GM21529 (cell line): ENCODE data around the gene SLAMF6.

ENCODE experiments used
- ATAC-seq: cut with Tn5 transposase; IDR thresholded peaks from one replicate; pipeline ENCODE4 v1.9.1; 2021; ENCODE audit not compliant: unreplicated experiment

Gene SLAMF6

DNA sequence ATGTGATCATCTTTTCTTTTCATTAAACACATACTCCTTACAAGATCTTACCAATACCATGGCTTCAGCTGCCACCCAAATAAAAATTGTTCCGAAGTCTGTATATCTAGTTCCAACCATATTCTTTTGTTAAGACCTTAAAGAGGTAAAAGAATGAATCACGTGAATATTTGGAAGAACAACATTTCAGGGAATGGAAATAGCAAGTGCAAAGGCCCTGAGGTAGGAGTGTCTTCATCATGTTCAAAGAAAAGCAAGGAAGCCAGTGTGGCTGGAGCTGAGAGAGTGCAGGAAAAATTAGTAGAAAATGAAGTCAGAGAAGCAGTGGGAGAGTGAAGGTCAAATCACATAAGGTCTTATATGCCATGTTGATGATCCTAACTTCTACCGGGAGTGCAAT lies 50.9 kb downstream of the SLAMF6 start:
- ATAC-seq, result no peak

- no peak for ATAC-seq
These were observed 51.8 kb downstream of the SLAMF6 start for GRCh38 chr1:160471253-160471652.

DNA sequence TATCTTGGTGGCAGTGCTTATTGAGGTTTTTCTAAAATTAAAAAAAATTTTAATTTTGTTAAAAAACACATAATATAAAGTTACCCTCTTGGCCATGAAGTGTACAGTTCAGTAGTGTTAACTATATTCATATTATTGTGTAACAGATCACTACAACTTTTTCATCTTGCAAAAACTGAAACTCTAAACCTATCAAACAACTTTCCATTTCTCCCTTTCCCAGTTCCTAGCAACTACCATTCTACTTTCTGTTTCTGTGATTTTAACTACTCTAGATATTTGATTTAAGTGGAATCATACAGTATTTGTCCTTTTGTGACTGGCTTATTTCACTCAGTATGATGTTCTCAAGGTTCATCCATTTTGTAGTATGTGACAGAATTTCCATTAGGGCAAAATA lies 55.5 kb downstream of the SLAMF6 start:
- no peak for ATAC-seq

DNA sequence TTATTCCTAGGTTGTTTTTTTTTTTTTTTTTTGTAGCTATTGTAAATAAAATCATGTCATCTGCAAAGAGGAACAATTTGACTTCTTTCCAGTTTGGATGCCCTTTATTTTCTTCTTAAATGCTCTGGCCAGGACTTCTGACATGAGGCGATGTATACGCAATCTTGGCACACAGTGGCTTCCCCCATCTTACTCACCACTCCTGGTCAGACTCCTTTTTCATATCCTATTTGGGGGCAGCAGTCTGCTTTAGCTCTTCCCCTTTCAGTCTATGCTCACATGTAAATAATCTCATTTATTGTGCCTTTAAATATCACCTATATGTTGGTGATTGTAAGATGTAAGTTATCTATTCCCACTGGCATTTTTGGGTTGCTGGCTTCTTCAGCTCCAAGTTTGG lies 56.1 kb downstream of the SLAMF6 start:
- no peak for ATAC-seq

DNA sequence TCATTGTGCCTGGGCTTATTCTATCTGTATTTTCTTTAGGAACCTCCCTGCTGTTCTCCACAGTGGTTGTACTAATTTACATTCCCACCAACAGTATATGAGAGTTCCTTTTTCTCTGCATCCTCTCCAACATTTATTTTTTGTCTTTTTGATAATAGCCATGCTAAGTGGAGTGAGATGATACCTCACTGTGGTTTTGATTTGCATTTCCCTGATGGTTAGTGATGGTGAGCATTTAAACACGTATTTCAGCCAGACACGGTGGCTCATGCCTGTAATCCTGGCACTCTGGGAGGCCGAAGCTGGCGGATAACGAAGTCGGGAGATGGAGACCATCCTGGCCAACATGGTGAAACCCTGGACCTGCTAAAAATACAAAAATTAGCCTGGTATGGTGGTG lies 57.9 kb downstream of the SLAMF6 start:
- no peak for ATAC-seq

DNA sequence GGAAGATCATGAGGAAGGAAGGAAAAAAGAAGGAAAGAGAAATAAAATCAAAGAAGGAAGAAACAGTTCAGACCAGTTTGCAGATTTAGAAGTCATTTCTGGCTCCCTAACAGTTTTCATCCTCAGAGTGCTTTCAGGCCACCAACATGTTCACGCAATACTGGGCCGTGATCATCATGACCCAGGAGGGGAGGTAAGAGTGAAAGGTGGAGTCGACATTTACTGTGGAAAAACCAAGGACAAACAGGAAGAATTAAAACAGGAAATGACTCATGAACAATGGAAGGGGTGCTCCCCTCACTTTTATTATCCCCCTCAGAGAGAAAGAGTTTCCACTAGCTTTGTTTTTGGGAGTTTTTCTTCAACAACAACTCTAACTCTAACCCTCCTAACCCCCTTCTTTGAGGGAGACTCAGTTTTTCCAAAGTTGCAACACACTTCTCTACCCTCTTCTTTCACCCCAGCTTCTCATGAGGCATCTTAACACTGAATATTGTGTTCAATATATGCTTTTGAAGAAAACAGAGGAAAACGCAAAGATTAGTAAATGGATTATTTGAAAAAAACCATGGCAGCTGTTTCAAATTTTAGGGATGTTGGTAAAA lies 62.3 kb downstream of the SLAMF6 start:
- ATAC-seq, result no peak

- ATAC-seq, result no peak
These were observed 62.8 kb downstream of the SLAMF6 start for GRCh38 chr1:160460214-160460642.

DNA sequence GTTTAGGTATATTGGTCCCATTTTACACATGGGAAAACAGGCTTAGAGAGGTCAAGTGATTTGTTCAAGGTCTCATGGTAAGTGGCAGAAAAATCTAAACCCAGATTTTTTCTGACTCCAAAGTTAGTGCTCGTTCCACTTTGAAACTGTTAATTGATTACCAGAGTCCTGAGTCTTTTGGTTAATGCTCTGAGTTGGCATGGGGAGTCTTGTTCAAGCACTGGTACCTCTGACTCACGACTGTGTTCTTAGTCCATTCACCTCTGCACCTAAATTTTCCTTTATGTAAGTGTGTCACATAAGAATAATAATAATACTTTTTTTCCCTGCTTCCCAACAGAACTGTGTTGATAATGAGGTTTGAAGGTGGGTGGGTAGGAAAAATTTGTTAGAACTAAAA lies 63.4 kb downstream of the SLAMF6 start:
- ATAC-seq, result no peak

- no peak for ATAC-seq
These were observed 64.0 kb downstream of the SLAMF6 start for GRCh38 chr1:160459056-160459455.

GRCh38 chr1:160455153-160455517 lies 67.9 kb downstream of the SLAMF6 start:
- ATAC-seq, result no peak

DNA sequence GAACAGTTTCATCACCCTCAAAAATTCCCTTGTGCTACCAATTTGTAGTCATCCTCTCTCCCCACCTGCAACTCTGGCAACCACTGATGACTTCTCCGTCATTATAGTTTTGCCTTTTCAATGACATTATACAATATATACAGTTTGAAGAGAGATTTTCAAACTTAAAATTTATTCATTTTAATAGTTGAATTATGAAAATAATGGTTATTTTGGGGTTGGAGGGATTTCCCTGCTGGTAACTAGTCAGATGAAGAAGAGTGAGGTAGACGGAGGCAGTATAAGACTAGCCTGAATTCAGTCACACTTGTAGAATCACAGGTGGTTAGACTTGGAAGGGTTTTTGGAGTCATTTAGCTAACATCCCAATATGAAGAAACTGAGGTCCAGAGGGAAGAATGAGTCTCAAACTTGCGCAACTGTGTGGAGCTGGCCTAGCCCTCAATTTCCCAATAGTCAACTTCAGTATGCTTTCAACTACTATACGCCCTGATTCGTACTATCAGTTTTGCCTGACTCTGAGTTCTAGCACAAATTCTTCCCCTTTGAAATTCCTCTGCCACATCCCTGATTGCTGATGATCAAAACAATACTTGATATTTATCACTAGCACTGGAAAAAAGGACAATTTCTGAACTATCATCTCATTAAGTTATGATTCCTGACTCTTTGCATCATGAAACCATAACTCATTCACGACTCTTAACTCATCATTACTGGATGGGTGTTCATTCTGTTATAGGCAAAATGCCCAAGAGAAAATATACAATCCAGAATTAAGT lies 68.5 kb downstream of the SLAMF6 start:
- no peak for ATAC-seq

- ATAC-seq, result peak; percentile 51
These were observed 69.6 kb downstream of the SLAMF6 start for GRCh38 chr1:160453443-160453842.

GRCh38 chr1:160451859-160452232 lies 71.2 kb downstream of the SLAMF6 start:
- peak; percentile 34 for ATAC-seq

DNA sequence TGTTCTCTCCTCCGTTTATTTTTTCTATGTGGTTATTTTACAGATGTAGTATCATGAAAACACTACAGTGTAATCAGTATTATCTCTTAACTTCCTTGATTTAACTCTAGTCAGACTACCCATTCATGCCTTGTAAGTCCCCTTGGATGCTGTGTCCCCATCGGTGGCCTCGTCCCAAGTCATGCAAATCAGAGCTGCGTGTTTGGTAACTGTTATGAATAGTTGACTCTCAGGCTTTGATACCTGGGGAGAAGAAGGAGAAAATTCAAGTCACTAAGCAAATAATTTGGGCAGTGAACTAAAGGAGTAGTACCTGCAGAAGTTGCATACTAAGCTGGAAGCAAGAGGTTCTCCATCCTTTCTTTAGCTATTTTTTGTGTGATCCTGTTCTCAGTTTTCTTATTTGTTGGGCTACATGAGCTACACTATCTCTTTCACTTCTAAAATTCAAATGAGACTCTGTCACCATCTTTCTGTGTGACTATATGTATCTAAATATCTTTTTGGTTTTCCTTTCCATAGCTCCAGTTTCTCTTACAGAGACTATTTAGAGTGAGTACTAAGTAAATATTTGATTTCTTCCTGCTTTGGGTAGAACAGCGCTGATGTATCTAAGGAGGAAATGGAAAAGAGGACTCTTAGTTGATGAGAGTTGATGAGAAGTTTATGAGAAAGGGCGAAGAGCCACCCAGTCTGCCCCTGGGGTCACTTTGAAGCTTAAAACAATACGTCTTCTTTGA lies 71.8 kb downstream of the SLAMF6 start:
- ATAC-seq, result peak; percentile 46

GRCh38 chr1:160449494-160449893 lies 73.6 kb downstream of the SLAMF6 start:
- ATAC-seq, result no peak

DNA sequence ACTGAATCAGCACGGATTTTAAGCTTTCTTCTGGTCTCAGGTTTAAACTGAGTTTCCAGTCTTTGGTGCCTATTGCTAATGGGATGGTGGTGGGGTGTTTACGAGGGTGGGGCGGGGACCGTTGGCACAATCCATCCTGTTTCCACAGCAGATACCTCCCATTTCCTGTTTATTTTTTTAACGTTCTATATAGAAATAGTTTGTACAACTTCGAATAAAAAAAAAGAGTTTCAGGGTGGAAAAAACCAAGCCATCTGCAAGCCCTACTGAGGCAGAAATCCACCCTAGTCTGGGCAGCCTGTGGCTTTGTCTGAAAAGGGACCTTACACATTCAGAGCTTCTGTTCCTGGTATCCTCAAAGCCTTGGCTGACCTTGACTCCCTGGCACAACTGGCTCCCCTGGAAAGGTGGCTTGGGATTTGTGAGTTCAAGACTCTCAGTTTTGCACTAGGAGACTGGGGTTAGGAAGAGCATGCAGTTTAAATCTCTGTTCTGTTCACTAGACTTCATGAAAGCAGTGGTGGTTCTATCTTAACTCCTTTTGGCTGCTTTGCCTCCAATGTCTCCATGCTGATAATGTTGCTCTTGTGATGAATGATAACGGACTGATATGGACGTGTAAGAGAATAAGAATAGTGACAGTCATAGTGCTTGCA lies 76.0 kb downstream of the SLAMF6 start:
- ATAC-seq, result no peak

DNA sequence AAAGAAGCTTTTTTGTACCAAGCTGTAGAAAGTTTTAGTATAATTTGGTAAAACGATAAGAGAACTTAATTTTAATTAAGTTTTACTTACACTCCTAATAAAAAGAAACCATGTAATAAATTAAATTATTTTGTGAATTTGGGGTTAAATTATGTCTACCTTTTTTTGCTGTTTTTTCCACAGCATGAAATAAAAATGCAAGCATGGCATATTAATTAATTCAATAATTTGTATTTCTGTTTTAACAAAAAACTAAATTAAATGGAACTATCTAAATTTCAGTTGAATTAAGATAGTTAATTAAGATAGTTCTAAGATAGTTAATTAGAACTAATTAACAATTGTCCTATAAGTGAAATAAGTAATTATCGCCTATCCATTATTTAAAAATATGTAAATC lies 83.3 kb downstream of the SLAMF6 start:
- no peak for ATAC-seq

DNA sequence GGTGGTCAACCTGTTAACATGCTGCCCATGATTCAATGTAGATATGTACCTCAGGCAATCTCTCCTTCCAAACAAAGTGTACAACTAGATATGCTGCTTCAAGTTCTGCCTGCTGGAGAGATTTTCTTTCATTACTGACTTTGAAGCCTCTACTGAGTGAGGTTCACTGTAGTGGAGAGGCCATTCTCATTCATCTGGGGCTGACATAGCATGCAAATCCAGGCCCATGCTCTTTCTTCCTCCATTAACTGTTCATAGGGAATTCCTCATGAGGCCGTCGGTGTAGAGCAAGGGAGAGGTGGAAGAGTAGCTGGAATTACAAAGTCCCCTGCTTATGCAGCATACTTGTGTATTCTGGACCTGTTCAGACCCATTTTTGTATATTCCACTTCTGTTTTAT lies 84.1 kb downstream of the SLAMF6 start:
- ATAC-seq, result no peak

- ATAC-seq, result no peak
These were observed 84.6 kb downstream of the SLAMF6 start for GRCh38 chr1:160438317-160438918.

- peak; percentile 79 for ATAC-seq
These were observed 85.4 kb downstream of the SLAMF6 start for GRCh38 chr1:160437432-160438316.
